NCI-H128 (cell line): ENCODE data around the gene CTNND2.

Experiments used
- DNase-seq: peaks from one replicate; lab custom pipeline; 2025; ENCODE audit not compliant: unreplicated experiment; lab: John Stamatoyannopoulos, UW

CTNND2 gene

GRCh38 chr5:11054014-11054413, 850.2 kb downstream of the CTNND2 start:
- no peak for DNase-seq

GRCh38 chr5:11052871-11053270, 851.4 kb downstream of the CTNND2 start:
- DNase-seq: no peak

GRCh38 chr5:11050596-11051304, 853.5 kb downstream of the CTNND2 start:
- DNase-seq: no peak

GRCh38 chr5:11048760-11049159, 855.5 kb downstream of the CTNND2 start:
- DNase-seq: no peak

GRCh38 chr5:11047625-11048024, 856.6 kb downstream of the CTNND2 start:
- DNase-seq: no peak

- DNase-seq: no peak
Measured at GRCh38 chr5:11047030-11047429, 857.2 kb downstream of the CTNND2 start.

GRCh38 chr5:11046160-11046559, 858.1 kb downstream of the CTNND2 start:
- DNase-seq: no peak

GRCh38 chr5:11045411-11045810, 858.8 kb downstream of the CTNND2 start:
- no peak for DNase-seq

- DNase-seq: no peak
Measured at GRCh38 chr5:11044581-11044980, 859.7 kb downstream of the CTNND2 start.

- DNase-seq: no peak
Measured at GRCh38 chr5:11043881-11044280, 860.4 kb downstream of the CTNND2 start.

- DNase-seq: no peak
Measured at GRCh38 chr5:11040345-11040744, 863.9 kb downstream of the CTNND2 start.

GRCh38 chr5:11038772-11039171, 865.5 kb downstream of the CTNND2 start:
- DNase-seq: no peak

- DNase-seq: no peak
Measured at GRCh38 chr5:11037941-11038340, 866.3 kb downstream of the CTNND2 start.

GRCh38 chr5:11037080-11037479, 867.2 kb downstream of the CTNND2 start:
- no peak for DNase-seq

- DNase-seq: no peak
Measured at GRCh38 chr5:11030671-11031070, 873.6 kb downstream of the CTNND2 start.

GRCh38 chr5:11027660-11028059, 876.6 kb downstream of the CTNND2 start:
- no peak for DNase-seq

- DNase-seq: no peak
Measured at GRCh38 chr5:11026543-11026942, 877.7 kb downstream of the CTNND2 start.

GRCh38 chr5:11023945-11024344, 880.3 kb downstream of the CTNND2 start:
- no peak for DNase-seq

GRCh38 chr5:11013793-11014192, 890.5 kb downstream of the CTNND2 start:
- DNase-seq: no peak

GRCh38 chr5:11012295-11012694, 892.0 kb downstream of the CTNND2 start:
- DNase-seq: no peak

- no peak for DNase-seq
Measured at GRCh38 chr5:11010429-11011210, 893.6 kb downstream of the CTNND2 start.

GRCh38 chr5:11009576-11009975, 894.7 kb downstream of the CTNND2 start:
- DNase-seq: no peak
